Measurements from ENCODE around the gene RFX7. TPM values are rescaled to one million over a fixed set of nuclear protein-coding genes. Genes with fewer than 3 reads are reported as not detected.

RFX7 gene
- total and polyA plus RNA-seq, 2 experiments from 2014 or later: 4.0 to 5.8 TPM

GRCh38 chr15:56059716-56060115, 184.0 kb downstream of the RFX7 start:
- Histone ChIP-seq H3K9me2 (ENCODE audit: insufficient read depth) (no peaks in the 10 kb centered on the region), H3K9me3 (ENCODE audit: low read depth) (no peaks in the 10 kb centered on the region), H3K27ac (no peak overlapping the region), H3K79me2 (ENCODE audit: insufficient read depth) (no peaks in the 10 kb centered on the region), H3K4me2 (ENCODE audit: unreplicated experiment) (no peak overlapping the region), H2AFZ (no peak overlapping the region), H3K4me3 (no peak overlapping the region), H3K27me3 (replicated peaks; ENCODE audit: insufficient read depth) (no peaks in the 10 kb centered on the region), H3K36me3 (ENCODE audit: low read depth) (no peaks in the 10 kb centered on the region), H4K20me1 (ENCODE audit: insufficient read depth) (no peaks in the 10 kb centered on the region), H3K9ac (no peak overlapping the region), H3K4me1 (ENCODE audit: insufficient read depth) (no peaks in the 10 kb centered on the region), H3F3A (ENCODE audit: insufficient read depth) (no peaks in the 10 kb centered on the region)
- TF ChIP-seq EZH2phosphoT487 (IDR thresholded peaks at IDR 0.05; ENCODE audit: insufficient read depth, low read depth) (no peak), EZH2 (IDR thresholded peaks at IDR 0.05; ENCODE audit: insufficient read depth, poor library complexity, severe bottlenecking) (no peak)
- no peak for DNase-seq
- WGBS, 2 experiments (ENCODE audit: low coverage in 1 of 2, low lambda C conversion rate in 2 of 2, missing lambda C conversion rate in 2 of 2): 82 to 86% methylated on average over 2 of the region's 2 CpGs
- in situ Hi-C loops (cut with MboI): no loop called here

DNA sequence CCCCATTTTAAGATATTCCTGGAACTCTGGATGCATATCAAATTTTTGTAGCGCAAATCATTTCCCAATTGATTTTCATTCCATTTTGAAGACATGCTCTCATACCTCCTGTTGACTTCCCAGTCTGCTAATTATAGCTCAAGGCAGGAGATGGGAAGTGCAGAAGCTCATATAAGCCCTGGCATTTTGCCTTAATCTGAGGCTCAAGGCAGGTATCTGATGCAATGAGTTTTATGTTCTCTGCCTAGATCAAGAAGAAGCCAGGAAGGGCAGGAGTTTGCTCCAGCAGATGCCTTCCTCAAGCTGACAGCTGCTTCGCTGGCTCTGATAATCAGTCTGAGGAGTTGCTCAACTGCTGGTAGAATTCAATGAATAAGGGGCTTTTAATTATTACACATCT, 184.7 kb downstream of the RFX7 start:
- no peaks in the 10 kb centered on the region for H3K9me3 ChIP-seq (ENCODE audit: low read depth)
- 88 to 89% methylated on average over 2 of the region's 2 CpGs for WGBS, 2 experiments (ENCODE audit: low coverage in 1 of 2, low lambda C conversion rate in 2 of 2, missing lambda C conversion rate in 2 of 2)
- DNase-seq: no peak

GRCh38 chr15:56056626-56057025, 187.1 kb downstream of the RFX7 start:
- no peaks in the 10 kb centered on the region for H3K79me2 ChIP-seq (ENCODE audit: insufficient read depth)
- DNase-seq: no peak
- 32% methylated on average over 7 of the region's 7 CpGs for WGBS, 2 experiments (ENCODE audit: low coverage in 1 of 2, low lambda C conversion rate in 2 of 2, missing lambda C conversion rate in 2 of 2)

More for the DNA sequence above, 184.7 kb downstream of the RFX7 start:
- Histone ChIP-seq H2AFZ (no peak overlapping the region), H3K79me2 (ENCODE audit: insufficient read depth) (no peaks in the 10 kb centered on the region), H4K20me1 (ENCODE audit: insufficient read depth) (no peaks in the 10 kb centered on the region), H3K4me1 (ENCODE audit: insufficient read depth) (no peaks in the 10 kb centered on the region), H3K9ac (no peak overlapping the region), H3K27me3 (replicated peaks; ENCODE audit: insufficient read depth) (no peaks in the 10 kb centered on the region), H3K4me3 (no peak overlapping the region), H3K9me2 (ENCODE audit: insufficient read depth) (no peaks in the 10 kb centered on the region), H3K27ac (no peak overlapping the region), H3F3A (ENCODE audit: insufficient read depth) (no peaks in the 10 kb centered on the region), H3K36me3 (ENCODE audit: low read depth) (no peaks in the 10 kb centered on the region), H3K4me2 (ENCODE audit: unreplicated experiment) (no peak overlapping the region)
- TF ChIP-seq EZH2 (IDR thresholded peaks at IDR 0.05; ENCODE audit: insufficient read depth, poor library complexity, severe bottlenecking): no peak
- TF ChIP-seq EZH2phosphoT487 (IDR thresholded peaks at IDR 0.05; ENCODE audit: insufficient read depth, low read depth): no peak
- in situ Hi-C loops (cut with MboI): no loop called here

DNA sequence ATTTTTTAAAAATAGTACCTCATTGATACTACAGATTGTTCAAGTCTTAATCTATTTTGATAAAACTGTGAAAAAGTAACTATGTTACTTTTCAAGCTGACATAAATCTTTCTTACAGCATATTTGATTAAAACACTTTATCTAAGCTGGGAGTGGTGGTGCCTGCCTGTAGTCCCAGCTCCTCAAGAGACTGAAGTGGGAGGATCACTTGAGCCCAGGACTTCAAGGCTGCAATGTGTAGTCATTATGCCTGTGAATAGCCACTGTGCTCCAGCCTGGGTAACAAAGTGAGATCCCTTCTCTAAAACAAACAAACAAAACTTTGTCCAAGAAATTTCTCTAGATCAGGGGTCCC, 190.7 kb downstream of the RFX7 start:
- H3F3A ChIP-seq (ENCODE audit: insufficient read depth): no peaks in the 10 kb centered on the region
- H3K27ac ChIP-seq: no peak overlapping the region

More at GRCh38 chr15:56056626-56057025, 187.1 kb downstream of the RFX7 start:
- H2AFZ ChIP-seq: no peak overlapping the region
- H3K9me3 ChIP-seq (ENCODE audit: low read depth): no peaks in the 10 kb centered on the region
- in situ Hi-C loops (cut with MboI): no loop called here
- no peak overlapping the region for H3K9ac ChIP-seq
- H3K27me3 ChIP-seq (replicated peaks; ENCODE audit: insufficient read depth): no peaks in the 10 kb centered on the region
- H3K4me3 ChIP-seq: no peak overlapping the region
- no peaks in the 10 kb centered on the region for H3K36me3 ChIP-seq (ENCODE audit: low read depth)
- no peaks in the 10 kb centered on the region for H3F3A ChIP-seq (ENCODE audit: insufficient read depth)
- H3K4me1 ChIP-seq (ENCODE audit: insufficient read depth): no peaks in the 10 kb centered on the region
- no peak overlapping the region for H3K4me2 ChIP-seq (ENCODE audit: unreplicated experiment)
- no peaks in the 10 kb centered on the region for H4K20me1 ChIP-seq (ENCODE audit: insufficient read depth)
- H3K27ac ChIP-seq: no peak overlapping the region
- no peaks in the 10 kb centered on the region for H3K9me2 ChIP-seq (ENCODE audit: insufficient read depth)
- TF ChIP-seq EZH2phosphoT487 (IDR thresholded peaks at IDR 0.05; ENCODE audit: insufficient read depth, low read depth): no peak
- TF ChIP-seq EZH2 (IDR thresholded peaks at IDR 0.05; ENCODE audit: insufficient read depth, poor library complexity, severe bottlenecking): no peak

More for the DNA sequence above, 190.7 kb downstream of the RFX7 start:
- H3K79me2 ChIP-seq (ENCODE audit: insufficient read depth): no peaks in the 10 kb centered on the region
- no peak overlapping the region for H3K9ac ChIP-seq
- peak overlapping the region; percentile 62 for H2AFZ ChIP-seq
- no peaks in the 10 kb centered on the region for H3K27me3 ChIP-seq (replicated peaks; ENCODE audit: insufficient read depth)
- TF ChIP-seq EZH2 (IDR thresholded peaks at IDR 0.05; ENCODE audit: insufficient read depth, poor library complexity, severe bottlenecking) (no peak), EZH2phosphoT487 (IDR thresholded peaks at IDR 0.05; ENCODE audit: insufficient read depth, low read depth) (no peak)
- no peaks in the 10 kb centered on the region for H4K20me1 ChIP-seq (ENCODE audit: insufficient read depth)
- in situ Hi-C loops (cut with MboI): no loop called here
- H3K4me2 ChIP-seq (ENCODE audit: unreplicated experiment): no peak overlapping the region
- H3K9me3 ChIP-seq (ENCODE audit: low read depth): no peaks in the 10 kb centered on the region
- no peak overlapping the region for H3K4me3 ChIP-seq
- no peaks in the 10 kb centered on the region for H3K36me3 ChIP-seq (ENCODE audit: low read depth)
- DNase-seq: no peak
- H3K4me1 ChIP-seq (ENCODE audit: insufficient read depth): no peaks in the 10 kb centered on the region
- H3K9me2 ChIP-seq (ENCODE audit: insufficient read depth): no peaks in the 10 kb centered on the region
